ENCODE measurements around the gene STYXL2. TPM values are rescaled to one million over a fixed set of nuclear protein-coding genes. Genes with fewer than 3 reads are reported as not detected.

Gene STYXL2
- total RNA-seq, 1 experiment from 2014 or later = 0.10 TPM

- DNase-seq (ENCODE audit: low spot score) = no peak
- in situ Hi-C loops (cut with HindIII; ENCODE audit: low sequenced_read_pairs) = no loop called here
Measured at GRCh38 chr1:167126317-167126716, 32.4 kb downstream of the STYXL2 start.

GRCh38 chr1:167126811-167127210 lies 32.9 kb downstream of the STYXL2 start:
- DNase-seq (ENCODE audit: low spot score) = no peak
- in situ Hi-C loops (cut with HindIII; ENCODE audit: low sequenced_read_pairs) = no loop called here

- DNase-seq (ENCODE audit: low spot score) = no peak
- in situ Hi-C loops (cut with HindIII; ENCODE audit: low sequenced_read_pairs) = no loop called here
Measured at GRCh38 chr1:167127236-167127635, 33.4 kb downstream of the STYXL2 start.

GRCh38 chr1:167127661-167128060 lies 33.8 kb downstream of the STYXL2 start:
- in situ Hi-C loops (cut with HindIII; ENCODE audit: low sequenced_read_pairs) = no loop called here
- no peak for DNase-seq (ENCODE audit: low spot score)

- in situ Hi-C loops (cut with HindIII; ENCODE audit: low sequenced_read_pairs) = no loop called here
- no peak for DNase-seq (ENCODE audit: low spot score)
Measured at GRCh38 chr1:167128261-167129227, 34.7 kb downstream of the STYXL2 start.

GRCh38 chr1:167130829-167131510 lies 37.1 kb downstream of the STYXL2 start:
- no peak for DNase-seq (ENCODE audit: low spot score)
- in situ Hi-C loops (cut with HindIII; ENCODE audit: low sequenced_read_pairs) = no loop called here

- DNase-seq (ENCODE audit: low spot score) = no peak
- in situ Hi-C loops (cut with HindIII; ENCODE audit: low sequenced_read_pairs) = no loop called here
Measured at GRCh38 chr1:167132301-167133010, 38.6 kb downstream of the STYXL2 start.

- in situ Hi-C loops (cut with HindIII; ENCODE audit: low sequenced_read_pairs) = no loop called here
- peak; percentile 91 for DNase-seq (ENCODE audit: low spot score)
Measured at GRCh38 chr1:167135281-167135840, 41.5 kb downstream of the STYXL2 start.

- peak; percentile 54 for DNase-seq (ENCODE audit: low spot score)
- in situ Hi-C loops (cut with HindIII; ENCODE audit: low sequenced_read_pairs) = no loop called here
Measured at GRCh38 chr1:167136191-167136614, 42.3 kb downstream of the STYXL2 start.

- peak; percentile 40 for DNase-seq (ENCODE audit: low spot score)
- in situ Hi-C loops (cut with HindIII; ENCODE audit: low sequenced_read_pairs) = no loop called here
Measured at GRCh38 chr1:167136806-167137205, 42.9 kb downstream of the STYXL2 start.

GRCh38 chr1:167137332-167137781 lies 43.5 kb downstream of the STYXL2 start:
- DNase-seq (ENCODE audit: low spot score) = peak; percentile 90
- in situ Hi-C loops (cut with HindIII; ENCODE audit: low sequenced_read_pairs) = no loop called here

GRCh38 chr1:167137793-167138510 lies 44.1 kb downstream of the STYXL2 start:
- in situ Hi-C loops (cut with HindIII; ENCODE audit: low sequenced_read_pairs) = no loop called here
- peak; percentile 40 for DNase-seq (ENCODE audit: low spot score)

GRCh38 chr1:167138703-167139102 lies 44.8 kb downstream of the STYXL2 start:
- DNase-seq (ENCODE audit: low spot score) = peak; percentile 19

GRCh38 chr1:167141963-167142362 lies 48.1 kb downstream of the STYXL2 start:
- no peak for DNase-seq (ENCODE audit: low spot score)
- in situ Hi-C loops (cut with HindIII; ENCODE audit: low sequenced_read_pairs) = no loop called here

More at GRCh38 chr1:167138703-167139102, 44.8 kb downstream of the STYXL2 start:
- in situ Hi-C loops (cut with HindIII; ENCODE audit: low sequenced_read_pairs) = no loop called here

Other genes starting within 250 kb of the STYXL2 start
- gene TADA1, start 217.8 kb upstream of the STYXL2 start, total RNA-seq (2014; rRNA removed; shearing (Covaris generic)) = 25.7 and 34.7 TPM in 2 replicates
- 0.86 and 1.6 TPM in 2 replicates for gene ILDR2, start 118.5 kb upstream of the STYXL2 start, total RNA-seq (2014; rRNA removed; shearing (Covaris generic))
- not detected in 2 replicates for gene MAEL, start 104.8 kb upstream of the STYXL2 start, total RNA-seq (2014; rRNA removed; shearing (Covaris generic))
- 0.12 and 1.1 TPM in 2 replicates for gene GPA33, start 3.7 kb upstream of the STYXL2 start, total RNA-seq (2014; rRNA removed; shearing (Covaris generic))
- gene POU2F1, start 126.8 kb downstream of the STYXL2 start, total RNA-seq (2014; rRNA removed; shearing (Covaris generic)) = 11.3 and 19.0 TPM in 2 replicates